HL-60 (cell line): ENCODE measurements around the gene CBR4.

ENCODE experiments used
- GABPA ChIP-seq: IDR thresholded peaks from 2 replicates; pipeline ENCODE4 v1.6.1; 2012; ENCODE audit warnings: low read depth
- POLR2AphosphoS5 ChIP-seq: IDR thresholded peaks from 2 replicates; pipeline ENCODE4 v1.6.1; 2012; ENCODE audit warnings: low read depth
- TF ChIP-seq, protein P1 (sequence below): IDR thresholded peaks from one replicate; pipeline ENCODE4 v1.5.1; 2011; ENCODE audit warnings: low read length, control low read depth, inconsistent platforms; ENCODE audit not compliant: insufficient read depth
- TF ChIP-seq, protein P2 (sequence below): IDR thresholded peaks from 2 replicates; pipeline ENCODE4 v1.6.1; 2012; ENCODE audit warnings: low read depth; ENCODE audit not compliant: insufficient replicate concordance

DNA sequence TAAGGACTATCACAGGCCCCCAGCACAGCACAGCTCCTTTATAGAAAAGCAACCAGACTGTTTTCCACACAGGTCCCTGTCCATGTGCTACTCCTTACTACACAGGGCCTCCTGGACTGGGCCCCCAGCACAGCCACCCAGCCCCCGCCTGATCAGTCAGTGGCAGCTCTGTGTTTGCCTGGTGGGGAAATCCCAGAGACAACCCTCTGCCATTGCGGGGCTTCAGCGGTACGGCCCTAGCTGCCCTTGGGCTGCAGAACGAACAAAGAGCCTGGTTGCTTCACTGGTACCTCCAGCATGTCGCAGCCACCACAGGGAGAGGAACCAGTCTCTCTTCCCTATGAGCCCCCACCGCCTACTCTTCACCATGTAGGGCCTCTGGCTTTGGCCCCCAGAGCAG lies 30.7 kb downstream of the CBR4 start:
- TF ChIP-seq, protein P1, sequence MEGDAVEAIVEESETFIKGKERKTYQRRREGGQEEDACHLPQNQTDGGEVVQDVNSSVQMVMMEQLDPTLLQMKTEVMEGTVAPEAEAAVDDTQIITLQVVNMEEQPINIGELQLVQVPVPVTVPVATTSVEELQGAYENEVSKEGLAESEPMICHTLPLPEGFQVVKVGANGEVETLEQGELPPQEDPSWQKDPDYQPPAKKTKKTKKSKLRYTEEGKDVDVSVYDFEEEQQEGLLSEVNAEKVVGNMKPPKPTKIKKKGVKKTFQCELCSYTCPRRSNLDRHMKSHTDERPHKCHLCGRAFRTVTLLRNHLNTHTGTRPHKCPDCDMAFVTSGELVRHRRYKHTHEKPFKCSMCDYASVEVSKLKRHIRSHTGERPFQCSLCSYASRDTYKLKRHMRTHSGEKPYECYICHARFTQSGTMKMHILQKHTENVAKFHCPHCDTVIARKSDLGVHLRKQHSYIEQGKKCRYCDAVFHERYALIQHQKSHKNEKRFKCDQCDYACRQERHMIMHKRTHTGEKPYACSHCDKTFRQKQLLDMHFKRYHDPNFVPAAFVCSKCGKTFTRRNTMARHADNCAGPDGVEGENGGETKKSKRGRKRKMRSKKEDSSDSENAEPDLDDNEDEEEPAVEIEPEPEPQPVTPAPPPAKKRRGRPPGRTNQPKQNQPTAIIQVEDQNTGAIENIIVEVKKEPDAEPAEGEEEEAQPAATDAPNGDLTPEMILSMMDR, result no peak
- TF ChIP-seq POLR2AphosphoS5, result no peak
- TF ChIP-seq, protein P2, sequence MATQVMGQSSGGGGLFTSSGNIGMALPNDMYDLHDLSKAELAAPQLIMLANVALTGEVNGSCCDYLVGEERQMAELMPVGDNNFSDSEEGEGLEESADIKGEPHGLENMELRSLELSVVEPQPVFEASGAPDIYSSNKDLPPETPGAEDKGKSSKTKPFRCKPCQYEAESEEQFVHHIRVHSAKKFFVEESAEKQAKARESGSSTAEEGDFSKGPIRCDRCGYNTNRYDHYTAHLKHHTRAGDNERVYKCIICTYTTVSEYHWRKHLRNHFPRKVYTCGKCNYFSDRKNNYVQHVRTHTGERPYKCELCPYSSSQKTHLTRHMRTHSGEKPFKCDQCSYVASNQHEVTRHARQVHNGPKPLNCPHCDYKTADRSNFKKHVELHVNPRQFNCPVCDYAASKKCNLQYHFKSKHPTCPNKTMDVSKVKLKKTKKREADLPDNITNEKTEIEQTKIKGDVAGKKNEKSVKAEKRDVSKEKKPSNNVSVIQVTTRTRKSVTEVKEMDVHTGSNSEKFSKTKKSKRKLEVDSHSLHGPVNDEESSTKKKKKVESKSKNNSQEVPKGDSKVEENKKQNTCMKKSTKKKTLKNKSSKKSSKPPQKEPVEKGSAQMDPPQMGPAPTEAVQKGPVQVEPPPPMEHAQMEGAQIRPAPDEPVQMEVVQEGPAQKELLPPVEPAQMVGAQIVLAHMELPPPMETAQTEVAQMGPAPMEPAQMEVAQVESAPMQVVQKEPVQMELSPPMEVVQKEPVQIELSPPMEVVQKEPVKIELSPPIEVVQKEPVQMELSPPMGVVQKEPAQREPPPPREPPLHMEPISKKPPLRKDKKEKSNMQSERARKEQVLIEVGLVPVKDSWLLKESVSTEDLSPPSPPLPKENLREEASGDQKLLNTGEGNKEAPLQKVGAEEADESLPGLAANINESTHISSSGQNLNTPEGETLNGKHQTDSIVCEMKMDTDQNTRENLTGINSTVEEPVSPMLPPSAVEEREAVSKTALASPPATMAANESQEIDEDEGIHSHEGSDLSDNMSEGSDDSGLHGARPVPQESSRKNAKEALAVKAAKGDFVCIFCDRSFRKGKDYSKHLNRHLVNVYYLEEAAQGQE, result no peak
- no peak for TF ChIP-seq GABPA
